Thoracic aorta (tissue), 2 donors: ENCODE data around the gene VPS39. TPM values are rescaled to one million over a fixed set of nuclear protein-coding genes. Genes with fewer than 3 reads are reported as not detected.

Source experiments
- ATAC-seq: fragments of 150-250 bp; one replicate; pipeline ENCODE4 v1.8.0; 2017; ENCODE audit warnings: low read depth; ENCODE audit not compliant: insufficient number of reproducible peaks, low FRiP score
- DNase-seq: peaks from one replicate; pipeline ENCODE4 v3.0.0-alpha.2; 2020; ENCODE audit warnings: low spot score
- H3K27ac ChIP-seq, 2 donors: fragments of 200-600 bp; sonication (generic); 1 replicate in 1 of 2; 2 replicates in 1 of 2; pipeline ENCODE4 v1.5.1; 2016; ENCODE audit warnings: mild to moderate bottlenecking in 2 of 2, moderate library complexity in 2 of 2
- H3K27me3 ChIP-seq: fragments of 200-600 bp; sonication (generic); replicated peaks from 2 replicates; pipeline ENCODE4 v1.6.0; 2016; ENCODE audit warnings: mild to moderate bottlenecking; ENCODE audit not compliant: insufficient read depth
- H3K36me3 ChIP-seq: fragments of 200-600 bp; sonication (generic); one replicate; pipeline ENCODE4 v1.5.1; 2016
- H3K4me1 ChIP-seq, 2 donors: fragments of 200-600 bp; sonication (generic); 1 replicate in 1 of 2; 2 replicates in 1 of 2; pipeline versions ENCODE4 v1.5.1 to v1.6.0; 2016; ENCODE audit warnings: low read depth in 2 of 2, mild to moderate bottlenecking in 1 of 2; ENCODE audit not compliant: control insufficient read depth in 1 of 2
- H3K4me3 ChIP-seq: fragments of 200-600 bp; sonication (generic); 2 replicates; pipeline ENCODE4 v1.5.1; 2016; ENCODE audit warnings: mild to moderate bottlenecking
- H3K9me3 ChIP-seq: fragments of 200-600 bp; sonication (generic); 2 replicates; pipeline ENCODE4 v1.5.1; 2016
- total RNA-seq, 2 donors: library from RNA; depleted of rRNA; stranded (reverse); fragments of >200 nt; gene quantifications; one replicate each; pipeline versions ENCODE4 v1.1.0 to v1.2.3, GENCODE V29; 2016
- TF ChIP-seq, protein P1 (sequence below): fragments of 200-600 bp; sonication (generic); IDR thresholded peaks from one replicate; pipeline ENCODE4 v1.5.1; 2019; ENCODE audit warnings: antibody characterized with exemption

Gene VPS39
- total RNA-seq, 2 donors from 2014 or later, result 89.9 to 156 TPM

DNA sequence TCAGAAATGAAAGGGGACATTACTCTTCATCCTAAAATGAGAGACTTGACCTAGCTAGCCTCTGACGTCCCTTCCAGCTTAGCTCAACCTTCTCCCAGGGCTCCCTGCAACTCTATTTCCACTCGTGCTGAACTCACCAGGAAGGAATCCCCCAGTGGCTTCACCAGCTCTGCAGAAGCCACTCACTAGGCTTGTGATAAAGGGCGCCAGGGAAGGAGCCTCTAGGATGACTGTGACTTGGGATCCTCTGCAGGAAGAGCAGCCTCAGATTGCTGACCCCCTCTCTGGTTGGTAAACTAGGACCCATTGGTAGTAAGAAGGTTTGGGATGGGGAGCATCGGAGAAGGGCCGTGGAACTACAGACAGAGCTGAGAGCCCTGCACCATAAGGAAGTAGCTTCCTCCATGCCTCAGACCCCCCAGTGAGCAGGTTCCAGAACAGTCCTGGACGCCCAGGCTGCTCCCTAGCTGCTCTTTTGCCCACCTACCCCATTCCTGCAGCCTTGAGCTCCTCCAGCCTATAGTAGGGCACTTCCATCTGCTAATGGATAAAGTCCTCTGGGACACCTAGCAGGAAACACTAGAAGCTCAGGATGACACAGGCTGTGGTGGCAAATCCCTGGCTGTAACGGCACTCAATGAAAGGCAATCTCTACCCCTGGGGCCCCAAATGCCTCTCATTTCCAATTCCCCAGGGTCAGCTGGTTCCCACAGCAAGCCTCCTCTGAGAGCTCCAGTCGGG is 77.7 kb downstream of the VPS39 start:
- Histone ChIP-seq H3K4me3 (no peak overlapping the region), H3K9me3 (no peaks in the 10 kb centered on the region), H3K27me3 (no peaks in the 10 kb centered on the region), H3K27ac (no peak overlapping the region), H3K4me1 (no peaks in the 10 kb centered on the region), H3K36me3 (no peaks in the 10 kb centered on the region)
- ATAC-seq, result no peak
- no peak for DNase-seq
- TF ChIP-seq, protein P1, sequence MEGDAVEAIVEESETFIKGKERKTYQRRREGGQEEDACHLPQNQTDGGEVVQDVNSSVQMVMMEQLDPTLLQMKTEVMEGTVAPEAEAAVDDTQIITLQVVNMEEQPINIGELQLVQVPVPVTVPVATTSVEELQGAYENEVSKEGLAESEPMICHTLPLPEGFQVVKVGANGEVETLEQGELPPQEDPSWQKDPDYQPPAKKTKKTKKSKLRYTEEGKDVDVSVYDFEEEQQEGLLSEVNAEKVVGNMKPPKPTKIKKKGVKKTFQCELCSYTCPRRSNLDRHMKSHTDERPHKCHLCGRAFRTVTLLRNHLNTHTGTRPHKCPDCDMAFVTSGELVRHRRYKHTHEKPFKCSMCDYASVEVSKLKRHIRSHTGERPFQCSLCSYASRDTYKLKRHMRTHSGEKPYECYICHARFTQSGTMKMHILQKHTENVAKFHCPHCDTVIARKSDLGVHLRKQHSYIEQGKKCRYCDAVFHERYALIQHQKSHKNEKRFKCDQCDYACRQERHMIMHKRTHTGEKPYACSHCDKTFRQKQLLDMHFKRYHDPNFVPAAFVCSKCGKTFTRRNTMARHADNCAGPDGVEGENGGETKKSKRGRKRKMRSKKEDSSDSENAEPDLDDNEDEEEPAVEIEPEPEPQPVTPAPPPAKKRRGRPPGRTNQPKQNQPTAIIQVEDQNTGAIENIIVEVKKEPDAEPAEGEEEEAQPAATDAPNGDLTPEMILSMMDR, result no peak

DNA sequence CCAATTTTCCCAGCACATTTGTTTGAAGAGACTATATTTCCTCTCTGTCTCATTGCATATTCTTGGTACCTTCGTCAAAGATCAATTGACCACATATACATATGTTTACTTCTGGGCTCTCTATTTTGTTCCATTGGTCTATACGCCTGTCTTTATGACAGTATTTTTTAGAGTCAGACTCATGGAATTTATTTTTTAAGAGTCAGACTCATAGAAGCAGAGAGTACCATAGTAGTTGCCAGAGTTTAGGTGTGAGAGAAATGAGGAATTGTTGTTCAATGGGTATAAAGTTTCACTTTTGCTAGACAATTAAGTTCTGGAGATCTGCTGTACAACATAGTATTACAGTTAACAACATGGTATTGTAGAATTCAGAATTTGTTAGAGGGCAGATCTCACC is 78.7 kb downstream of the VPS39 start:
- no peak for ATAC-seq
- H3K36me3 ChIP-seq, result no peaks in the 10 kb centered on the region
- H3K27me3 ChIP-seq, result no peaks in the 10 kb centered on the region
- no peaks in the 10 kb centered on the region for H3K4me1 ChIP-seq
- no peaks in the 10 kb centered on the region for H3K9me3 ChIP-seq
- no peak for DNase-seq
- TF ChIP-seq, protein P1, result no peak
- no peak overlapping the region for H3K4me3 ChIP-seq
- no peak overlapping the region for H3K27ac ChIP-seq

DNA sequence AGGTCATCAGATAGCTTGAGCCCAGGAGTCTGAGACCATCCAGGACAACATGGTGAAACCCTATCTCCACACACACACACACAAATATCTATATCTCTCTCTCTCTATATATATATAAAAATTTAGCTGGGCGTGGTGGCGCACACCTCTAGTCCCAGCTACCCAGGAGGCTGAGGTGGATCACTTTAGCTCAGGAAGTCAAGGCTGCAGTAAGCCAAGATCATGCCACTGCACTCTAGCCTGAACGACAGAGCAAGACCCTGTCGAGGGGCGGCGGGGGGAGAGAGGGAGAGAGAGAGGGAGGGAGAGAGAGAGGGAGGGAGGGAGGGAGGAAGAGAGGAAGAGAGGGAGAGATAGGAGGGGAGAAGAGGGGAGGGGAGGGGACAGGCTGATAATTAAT is 79.6 kb downstream of the VPS39 start:
- Histone ChIP-seq H3K4me1 (no peaks in the 10 kb centered on the region), H3K27ac (no peak overlapping the region), H3K9me3 (no peaks in the 10 kb centered on the region), H3K27me3 (no peaks in the 10 kb centered on the region), H3K36me3 (no peaks in the 10 kb centered on the region), H3K4me3 (no peak overlapping the region)
- DNase-seq (no peak), ATAC-seq (no peak)
- TF ChIP-seq, protein P1, result no peak

DNA sequence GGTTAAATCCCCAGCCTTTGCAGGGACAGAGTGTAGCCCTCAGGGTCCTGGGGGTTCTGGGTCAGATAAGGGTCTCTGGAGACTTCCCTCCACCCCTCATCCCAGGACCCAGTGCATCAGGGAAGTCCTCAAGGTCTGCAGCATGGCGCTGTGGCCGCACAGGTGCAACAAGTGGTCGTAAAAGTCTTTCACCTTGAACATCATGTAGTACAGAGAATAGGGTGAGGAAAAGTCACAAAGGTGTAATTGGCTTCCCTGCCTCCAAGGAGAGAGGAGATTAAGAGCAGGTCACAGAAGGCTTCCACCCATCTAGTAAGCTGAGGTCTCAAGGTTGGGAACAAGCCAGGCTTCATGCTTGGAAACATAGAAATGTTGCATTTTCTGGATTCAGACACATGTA is 84.6 kb downstream of the VPS39 start:
- Histone ChIP-seq H3K4me3 (no peak overlapping the region), H3K4me1 (no peaks in the 10 kb centered on the region), H3K27ac (no peak overlapping the region), H3K9me3 (no peaks in the 10 kb centered on the region), H3K27me3 (no peaks in the 10 kb centered on the region), H3K36me3 (no peaks in the 10 kb centered on the region)
- TF ChIP-seq, protein P1, result no peak
- ATAC-seq, result no peak
- DNase-seq, result no peak

DNA sequence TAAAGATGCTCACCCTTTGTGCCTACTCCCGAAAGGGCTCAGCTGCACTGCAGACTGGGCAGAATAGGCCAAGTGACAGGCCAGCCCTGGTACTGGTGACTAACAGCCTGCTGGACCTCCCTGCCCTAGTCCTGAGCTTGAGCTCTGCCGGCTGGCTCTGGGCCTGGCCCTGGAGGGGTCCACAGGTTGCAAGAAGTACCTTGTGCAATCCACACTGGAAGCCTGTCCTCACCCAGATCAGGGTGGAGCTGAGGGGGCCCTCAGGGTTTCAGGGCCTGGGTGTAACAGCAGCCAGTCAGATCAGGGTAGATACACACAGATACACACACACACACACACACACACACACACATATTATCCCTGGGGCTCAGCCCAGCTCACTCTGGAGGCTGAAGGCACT is 86.4 kb downstream of the VPS39 start:
- ATAC-seq (no peak), DNase-seq (no peak)
- Histone ChIP-seq H3K27me3 (no peaks in the 10 kb centered on the region), H3K4me3 (no peak overlapping the region), H3K4me1 (no peaks in the 10 kb centered on the region), H3K36me3 (no peaks in the 10 kb centered on the region), H3K27ac (no peak overlapping the region), H3K9me3 (no peaks in the 10 kb centered on the region)
- TF ChIP-seq, protein P1, result no peak
